Stimulated activated CD8-positive, alpha-beta memory T cell treated with anti-CD3 and anti-CD28 coated beads, Interleukin-2, amount 100 ng/mL, for 48 hours (primary cell): ENCODE measurements around the gene CLDN16.

ENCODE experiments used
- DNase-seq, 2 donors: peaks; one replicate each; pipeline ENCODE4 v3.0.0-alpha.2; 2020; ENCODE audit warnings: low read depth in 2 of 2

The CLDN16 gene

DNA sequence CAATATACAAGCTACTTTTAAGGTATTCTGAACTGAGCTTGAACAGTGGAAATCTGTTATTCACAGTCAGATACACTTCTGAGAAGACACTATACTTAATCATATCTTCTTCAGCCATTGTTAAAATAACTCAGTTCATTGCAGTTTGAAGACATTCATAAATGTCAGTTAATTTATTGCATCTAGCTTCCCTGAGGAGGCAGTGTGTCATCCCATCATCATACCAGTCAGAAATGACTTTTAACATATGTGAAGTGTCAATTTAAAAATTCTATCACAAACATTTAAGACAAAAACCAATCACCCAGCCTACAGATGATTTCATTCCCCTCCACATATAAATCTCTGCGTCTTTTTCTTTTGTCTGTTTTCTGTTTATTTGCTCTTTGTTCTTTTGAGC, 54.3 kb downstream of the CLDN16 start:
- DNase-seq: no peak

DNA sequence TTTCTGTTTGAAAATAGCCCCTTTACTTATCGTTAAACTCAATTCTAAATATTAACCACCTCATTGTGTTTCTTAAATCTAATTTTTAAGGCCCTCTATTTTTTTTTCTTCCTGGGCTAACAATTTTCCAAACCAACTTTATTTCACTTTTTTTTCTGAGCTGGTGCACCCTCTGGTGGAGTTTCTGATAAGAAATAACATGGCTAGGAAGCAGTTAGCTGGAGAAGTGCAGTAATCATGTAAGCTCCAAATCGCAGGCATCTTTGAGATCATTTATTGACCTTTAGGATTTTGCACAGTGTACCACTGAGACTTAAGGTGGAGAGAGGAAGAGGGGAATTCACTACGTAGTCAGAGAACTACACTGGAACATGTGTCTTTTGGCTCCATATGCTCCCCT, 55.3 kb downstream of the CLDN16 start:
- no peak for DNase-seq

DNA sequence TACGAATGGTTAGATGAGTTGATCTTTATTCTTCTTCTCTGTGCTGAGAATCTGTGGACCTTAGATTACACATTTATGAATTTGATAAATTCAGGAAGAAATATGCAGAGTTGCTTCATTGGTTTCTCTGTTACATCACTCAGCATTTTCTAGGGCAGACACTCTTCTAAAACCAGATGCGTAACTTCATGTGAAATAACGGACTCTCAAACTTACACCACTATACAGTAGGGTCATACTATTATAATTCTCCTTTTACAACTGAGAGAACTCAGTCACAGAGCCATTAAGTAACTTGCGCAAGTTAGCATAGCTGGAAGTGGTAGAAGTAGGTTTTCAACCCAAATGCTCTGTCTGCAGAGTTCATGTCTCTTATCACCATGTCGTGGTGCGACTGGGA, 56.0 kb downstream of the CLDN16 start:
- DNase-seq: no peak

DNA sequence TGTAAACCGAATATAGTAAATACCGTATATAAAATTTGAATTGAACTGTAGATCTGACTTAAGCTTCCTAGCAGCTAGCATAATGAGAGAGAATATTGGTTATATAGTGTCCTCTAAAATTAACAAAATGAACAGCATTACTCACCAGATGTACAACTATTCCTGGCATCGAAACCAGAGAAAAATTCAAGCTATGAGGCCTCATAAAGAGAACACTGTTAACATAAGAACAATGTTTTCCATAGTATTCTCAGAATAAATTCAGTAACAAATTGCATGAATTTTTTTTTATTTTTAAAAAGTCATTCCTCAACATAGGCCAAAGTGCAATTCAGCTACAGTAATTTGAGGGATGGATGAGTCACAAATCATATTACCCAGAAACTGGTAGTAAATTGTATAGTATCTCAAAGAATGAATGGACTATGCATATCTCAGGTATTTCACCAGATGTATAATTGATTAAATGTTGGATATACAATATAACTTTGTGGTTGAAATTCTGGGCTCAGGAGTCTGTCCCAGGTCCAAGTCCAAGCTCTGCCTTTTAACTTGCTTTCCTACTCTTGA, 56.7 kb downstream of the CLDN16 start:
- no peak for DNase-seq

DNA sequence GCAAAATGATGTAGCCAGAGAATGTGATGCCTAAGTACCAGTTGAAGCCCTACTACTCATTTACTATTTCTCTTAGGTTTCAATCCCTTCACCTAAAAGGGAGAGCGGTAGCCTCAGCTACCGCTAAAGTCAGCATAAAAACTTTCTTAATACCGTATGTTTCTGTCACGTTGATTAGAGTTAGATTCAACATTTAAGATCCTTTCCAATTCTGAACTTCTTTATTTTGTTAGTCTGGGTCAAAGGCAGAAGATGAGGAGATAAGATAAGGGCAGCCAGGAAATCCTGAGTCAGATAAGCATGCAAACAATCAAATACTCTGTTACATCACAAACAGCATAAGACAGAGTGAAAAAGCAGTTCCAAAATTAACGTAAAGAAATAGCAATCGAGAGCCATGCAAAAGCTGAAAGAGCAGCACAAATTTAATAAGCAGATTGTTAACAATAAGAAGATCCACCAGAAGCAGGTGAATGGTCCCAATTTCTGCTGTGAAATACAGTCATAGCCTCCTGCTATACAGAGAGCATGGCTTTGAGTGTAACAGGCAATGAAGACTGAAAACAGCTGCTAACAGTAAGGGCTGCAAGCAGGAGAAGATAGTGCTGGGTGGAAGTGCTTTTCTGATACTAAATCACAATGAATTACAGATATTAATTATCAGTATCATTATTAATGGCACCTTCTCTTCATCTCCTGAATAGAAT, 58.8 kb downstream of the CLDN16 start:
- DNase-seq: no peak

DNA sequence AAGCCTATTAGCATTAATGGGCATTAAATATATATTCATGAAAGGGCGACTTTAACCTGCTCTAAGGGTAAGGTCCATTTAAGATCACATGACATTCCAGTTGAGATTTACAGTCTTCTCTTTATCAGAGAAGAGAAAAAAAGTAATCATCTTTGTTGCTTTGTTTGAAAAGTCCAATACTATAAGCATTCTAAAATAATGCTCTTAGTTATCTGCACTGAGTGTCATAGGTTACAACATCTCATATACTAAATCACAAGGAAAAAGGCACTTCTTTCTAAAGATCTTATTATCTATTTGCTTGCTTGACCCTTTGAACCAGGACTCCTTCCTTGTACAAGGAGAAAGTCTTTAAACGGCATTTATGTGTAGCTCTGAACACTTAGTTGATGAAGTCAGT, 60.3 kb downstream of the CLDN16 start:
- no peak for DNase-seq

DNA sequence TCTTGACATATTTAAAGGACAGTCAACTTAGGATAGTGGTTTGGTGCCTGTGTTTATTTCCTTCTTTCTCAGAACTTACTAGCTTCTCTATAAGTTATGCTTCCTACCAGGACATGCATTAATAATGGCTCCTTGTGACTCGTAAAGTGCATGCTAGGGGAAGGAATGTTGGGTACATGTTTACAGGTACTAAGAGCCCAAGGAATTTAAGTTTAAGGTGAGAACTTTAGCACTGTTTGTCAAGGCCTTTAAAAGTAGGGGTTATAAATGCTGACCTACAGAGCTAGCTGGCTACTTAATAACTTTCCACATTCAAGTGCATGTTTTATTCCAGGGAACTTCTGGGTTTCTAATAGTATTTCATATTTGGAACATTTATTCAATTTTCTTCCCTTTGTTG, 61.8 kb downstream of the CLDN16 start, which contains the start of gene TMEM207:
Gene TMEM207 (minus strand): TSS at position 101 of the 400 bp plus-strand sequence. CDS start 92 bp downstream, at position 9.
- no peak for DNase-seq

DNA sequence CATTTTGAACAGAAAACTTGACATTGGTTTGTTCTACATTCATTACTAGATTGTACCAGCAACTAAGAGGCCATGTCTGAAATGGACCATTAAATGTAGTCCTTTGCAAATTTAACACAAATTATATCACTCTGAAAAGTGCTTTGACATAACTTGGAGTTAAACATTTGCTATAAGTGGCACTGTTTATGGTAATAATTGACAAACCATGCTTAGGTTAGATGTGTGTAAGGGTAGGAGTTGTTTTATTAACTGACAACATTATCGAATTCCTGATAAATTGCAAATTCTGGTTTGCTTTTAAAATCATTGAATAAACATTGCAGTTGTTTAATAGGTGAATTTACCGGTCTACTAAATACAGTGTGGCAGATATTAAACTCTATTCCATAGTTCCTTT, 67.9 kb downstream of the CLDN16 start:
- no peak for DNase-seq

DNA sequence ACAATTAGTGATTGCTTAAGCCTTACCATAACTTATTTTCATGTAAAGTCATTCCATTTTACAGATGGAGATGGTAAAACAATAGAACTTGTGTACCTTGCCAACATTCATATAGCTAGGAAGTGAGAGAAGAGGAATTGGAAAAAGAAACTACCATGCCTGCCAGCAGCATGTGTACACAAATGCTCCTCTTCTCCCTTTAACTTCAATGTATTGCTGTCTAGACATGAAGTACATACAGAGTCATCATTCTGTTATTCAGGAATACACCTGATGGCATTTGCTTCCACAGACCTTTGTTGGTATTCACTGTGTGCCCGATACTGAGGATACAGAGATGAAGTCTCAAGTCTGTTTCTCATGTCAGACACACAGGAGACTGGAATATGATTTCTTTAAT, 68.8 kb downstream of the CLDN16 start:
- DNase-seq: no peak

DNA sequence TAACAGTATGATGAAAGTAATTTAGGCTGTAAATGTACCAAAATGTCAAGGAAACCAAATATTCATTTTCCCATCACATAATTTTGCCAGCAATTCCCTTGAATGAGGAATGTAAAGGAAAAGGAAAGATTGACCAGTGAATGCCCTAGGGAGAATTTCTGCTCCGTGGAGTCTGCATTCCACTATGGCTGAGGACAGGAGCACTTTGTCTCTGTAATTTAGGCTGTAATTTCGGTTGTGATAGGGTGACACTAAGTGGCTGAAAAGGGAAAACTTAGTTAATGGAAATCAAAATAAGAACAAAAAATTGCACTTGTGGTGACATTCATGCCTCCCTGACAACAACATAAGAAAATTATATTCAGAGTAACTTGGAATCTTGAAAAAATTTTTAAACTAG, 70.1 kb downstream of the CLDN16 start:
- no peak for DNase-seq
